Embryonic facial prominence (tissue), 1 donor: ENCODE data around the gene UQCR11.

Source experiments
- DNase-seq: peaks from one replicate; pipeline ENCODE4 v3.0.0-alpha.2; 2016; ENCODE audit errors: extremely low spot score

UQCR11 gene

DNA sequence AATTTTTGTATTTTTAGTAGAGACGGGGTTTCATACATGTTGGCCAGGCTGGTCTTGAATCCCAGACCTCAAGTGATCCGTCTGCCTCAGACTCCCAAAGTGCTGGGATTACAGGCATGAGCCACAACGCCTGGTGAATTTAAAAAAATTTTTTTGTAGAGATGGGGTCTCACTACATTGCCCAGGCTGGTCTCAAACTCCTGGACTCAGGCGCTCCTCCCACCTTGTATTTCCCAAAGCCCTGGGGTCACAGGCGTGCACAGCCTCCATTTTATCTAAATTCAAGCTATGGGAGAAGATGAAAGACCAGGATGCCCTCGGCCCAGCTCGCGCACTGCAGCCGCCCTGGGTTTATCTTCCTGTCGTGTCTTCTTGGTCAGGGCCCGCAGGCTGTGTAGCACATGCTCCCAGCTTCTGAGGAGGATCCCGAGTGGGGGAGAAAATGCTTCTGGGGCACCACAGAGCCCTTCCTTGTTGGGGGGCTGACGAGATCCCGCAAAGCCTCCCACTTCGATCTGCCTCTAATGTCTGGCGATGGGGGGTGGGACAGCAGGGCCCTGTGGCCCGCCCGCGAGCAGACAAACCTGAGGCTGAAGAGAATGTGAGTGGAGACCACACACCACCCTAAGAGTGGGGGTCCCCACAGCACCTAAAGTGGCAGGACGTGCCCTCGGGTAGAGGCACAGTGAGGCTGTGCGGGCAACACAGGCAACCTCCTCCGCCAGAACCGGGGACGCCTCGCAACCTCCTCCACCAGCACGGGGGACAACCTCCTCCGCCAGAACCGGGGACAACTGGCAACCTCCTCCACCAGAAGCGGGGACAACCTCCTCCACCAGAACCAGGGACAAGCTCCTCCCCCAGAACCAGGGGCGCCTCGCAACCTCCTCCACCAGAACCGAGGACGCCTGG, 31.3 kb upstream of the UQCR11 start:
- DNase-seq = no peak

GRCh38 chr19:1634938-1635243, 29.6 kb upstream of the UQCR11 start:
- no peak for DNase-seq

DNA sequence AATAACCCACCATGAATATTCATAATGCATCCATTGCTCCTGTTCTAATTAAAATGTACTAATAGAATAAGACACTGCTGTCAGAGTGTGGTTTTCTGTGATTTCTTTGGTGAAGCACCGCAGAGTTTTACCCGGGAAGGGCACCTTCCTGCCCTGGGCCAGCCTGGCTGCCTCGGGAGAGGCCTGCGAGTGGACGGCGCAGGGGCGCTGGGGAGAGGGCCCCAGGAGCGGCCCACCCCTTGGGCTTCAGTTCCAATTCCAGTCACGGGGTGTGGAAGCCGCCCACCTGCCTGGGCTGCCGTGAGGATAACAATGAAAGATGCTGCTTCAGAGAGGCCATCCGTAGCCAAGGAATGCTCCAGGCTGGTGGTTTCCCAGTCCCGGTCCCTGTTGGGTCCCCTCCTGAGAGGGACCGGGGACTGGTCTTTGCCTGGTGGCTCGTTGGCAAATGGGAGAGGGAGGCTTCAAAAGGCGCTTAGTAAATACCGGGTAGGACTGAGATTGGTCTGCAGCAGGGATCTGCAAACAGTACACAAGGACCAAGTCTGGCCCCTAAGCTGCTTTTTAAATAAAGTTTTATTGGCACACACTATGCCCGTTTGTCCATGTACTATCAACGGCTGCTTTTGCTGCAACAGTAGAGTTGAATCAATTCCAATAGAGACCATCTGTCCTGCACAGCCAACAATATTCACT, 29.1 kb upstream of the UQCR11 start:
- DNase-seq = no peak

DNA sequence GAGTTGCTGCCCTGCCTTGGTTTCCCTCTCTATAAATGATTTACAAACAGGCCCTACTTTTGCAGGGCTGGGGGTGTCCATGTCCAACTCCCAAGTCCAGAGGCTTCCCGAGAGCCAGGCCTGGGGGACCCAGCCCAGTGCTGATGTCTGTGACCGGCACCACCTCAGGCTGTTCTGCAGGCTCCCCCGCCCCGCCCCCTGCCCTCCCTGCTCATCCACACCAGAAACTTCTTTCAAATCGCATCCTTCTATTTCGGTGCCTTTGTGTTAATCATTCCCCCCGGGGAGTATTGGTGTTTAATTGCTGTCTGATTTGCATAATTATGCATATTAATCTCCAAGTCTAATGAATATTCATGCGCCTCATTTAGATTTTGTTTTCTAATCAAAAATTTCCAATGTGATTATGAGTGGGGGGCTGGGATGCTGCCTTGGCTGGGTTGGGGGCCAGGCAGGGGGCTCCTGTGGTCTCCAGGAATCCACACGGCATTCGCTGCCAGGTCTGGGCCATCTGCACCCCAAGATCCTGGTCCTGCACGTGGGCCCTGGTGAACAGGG, 28.1 kb upstream of the UQCR11 start:
- DNase-seq = no peak

DNA sequence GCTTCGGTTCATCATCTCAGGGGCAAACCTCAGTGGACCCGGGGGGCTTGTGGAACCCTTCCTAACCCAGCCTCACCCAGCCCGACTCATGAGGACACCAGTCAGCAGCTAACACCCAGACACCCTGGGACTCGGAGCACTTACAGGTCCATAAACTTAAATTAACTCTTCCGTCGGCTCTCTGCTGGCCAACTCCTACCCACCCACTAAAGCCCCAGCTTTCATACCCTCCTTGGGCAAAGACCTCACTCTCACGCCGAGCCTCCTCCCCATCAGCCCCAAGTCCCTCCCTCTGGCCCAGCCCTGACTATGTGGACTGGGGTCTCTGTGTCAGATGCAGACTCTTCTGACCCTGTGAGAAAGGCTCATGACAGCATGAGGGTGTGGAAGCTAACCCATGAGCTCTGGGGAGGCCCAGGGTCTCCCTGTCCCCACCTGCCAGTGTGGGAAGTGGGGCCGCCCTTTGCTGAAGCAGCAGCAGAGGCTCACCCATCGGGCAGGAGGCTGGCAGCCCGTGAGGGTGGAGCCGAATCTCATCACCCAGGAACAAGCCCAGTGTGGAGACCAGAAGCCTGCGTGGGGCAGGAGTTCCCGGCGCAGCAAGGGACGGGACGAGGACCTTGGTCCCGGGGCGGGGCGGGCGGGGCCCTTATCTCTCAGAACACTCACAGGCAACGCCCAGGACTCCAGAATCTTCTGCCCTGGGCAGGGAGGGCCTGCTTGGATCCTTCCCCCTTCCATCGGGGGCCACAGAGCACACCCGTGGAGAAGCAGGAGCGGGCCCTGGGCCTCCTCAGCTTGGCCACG, 27.4 kb upstream of the UQCR11 start:
- DNase-seq = no peak

GRCh38 chr19:1631557-1632100, 26.4 kb upstream of the UQCR11 start:
- no peak for DNase-seq

DNA sequence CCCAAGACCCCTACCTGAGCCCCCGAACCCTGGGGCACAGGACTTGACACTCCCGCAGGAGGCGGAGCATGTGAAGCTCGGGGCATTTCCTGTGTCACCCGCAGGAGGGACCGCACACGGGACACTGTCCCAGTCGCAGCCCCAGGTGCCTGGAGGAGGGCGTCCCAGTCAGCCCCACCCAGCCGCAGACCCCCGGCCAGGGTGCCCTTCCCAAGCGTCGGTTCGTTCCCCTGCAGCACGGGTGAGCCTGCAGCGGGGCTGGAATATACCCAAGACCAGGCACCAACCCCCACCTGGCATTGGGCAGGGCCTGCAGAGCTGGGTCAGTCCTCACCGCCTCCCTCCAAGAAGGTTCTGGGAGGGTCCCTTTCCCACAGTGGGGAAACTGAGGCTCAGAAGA, 25.5 kb upstream of the UQCR11 start:
- no peak for DNase-seq

GRCh38 chr19:1630012-1630411, 24.8 kb upstream of the UQCR11 start:
- no peak for DNase-seq

DNA sequence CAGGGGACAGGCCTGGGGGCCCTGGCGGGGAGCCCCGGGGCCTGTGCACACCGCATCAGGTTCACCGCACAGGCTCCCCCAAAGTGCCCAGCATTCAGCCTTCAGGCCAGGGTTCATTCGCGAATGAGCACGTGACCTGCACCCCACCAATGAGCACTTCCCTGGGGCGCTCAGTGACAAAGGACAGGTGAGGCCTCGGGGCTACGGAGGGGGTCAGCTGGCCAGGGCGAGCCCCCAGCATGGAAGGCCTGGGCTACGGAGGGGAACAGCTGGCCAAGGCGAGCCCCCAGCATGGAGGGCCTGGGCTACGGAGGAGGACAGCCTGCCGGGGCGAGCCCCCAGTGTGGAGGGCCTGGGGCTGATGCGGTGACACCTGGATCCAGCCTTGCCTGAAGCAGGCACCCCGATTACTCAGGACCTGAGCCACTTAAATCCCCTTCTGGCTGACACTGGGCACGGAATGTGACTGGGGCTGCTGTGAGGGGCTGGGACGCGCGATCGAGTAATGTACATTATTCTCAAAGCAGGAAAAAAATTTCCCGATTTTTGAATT, 24.1 kb upstream of the UQCR11 start:
- no peak for DNase-seq

- no peak for DNase-seq
Observed at GRCh38 chr19:1627194-1627593, 21.9 kb upstream of the UQCR11 start.

DNA sequence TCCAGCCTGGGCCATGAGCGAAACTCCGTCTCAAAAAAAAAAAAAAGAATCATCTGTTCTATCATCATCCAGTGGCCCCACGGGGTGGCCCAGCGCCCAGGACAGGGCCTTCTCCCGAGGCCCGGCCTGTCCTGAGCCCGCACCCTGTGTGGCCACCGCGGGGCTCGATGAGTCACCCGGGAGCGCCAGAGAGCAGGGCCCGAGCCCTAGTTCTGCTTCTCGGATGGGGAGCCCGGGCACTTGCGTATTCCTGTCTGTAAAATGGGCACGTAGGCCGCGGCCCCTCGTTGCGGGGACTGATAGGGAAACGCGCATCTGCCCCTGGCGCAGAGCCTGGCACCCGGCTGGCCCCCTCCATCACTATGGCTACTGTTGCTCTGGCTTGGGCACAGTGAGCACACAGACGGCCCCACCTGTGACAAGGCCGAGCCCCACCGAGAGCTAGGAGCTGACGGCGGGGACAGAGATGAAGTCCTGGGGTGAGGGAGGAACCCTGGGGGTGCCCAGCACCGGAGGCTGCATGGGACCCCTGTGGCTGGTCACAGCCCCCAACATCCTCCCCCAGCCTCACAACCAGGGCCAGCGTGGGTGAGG, 21.3 kb upstream of the UQCR11 start:
- DNase-seq = no peak

DNA sequence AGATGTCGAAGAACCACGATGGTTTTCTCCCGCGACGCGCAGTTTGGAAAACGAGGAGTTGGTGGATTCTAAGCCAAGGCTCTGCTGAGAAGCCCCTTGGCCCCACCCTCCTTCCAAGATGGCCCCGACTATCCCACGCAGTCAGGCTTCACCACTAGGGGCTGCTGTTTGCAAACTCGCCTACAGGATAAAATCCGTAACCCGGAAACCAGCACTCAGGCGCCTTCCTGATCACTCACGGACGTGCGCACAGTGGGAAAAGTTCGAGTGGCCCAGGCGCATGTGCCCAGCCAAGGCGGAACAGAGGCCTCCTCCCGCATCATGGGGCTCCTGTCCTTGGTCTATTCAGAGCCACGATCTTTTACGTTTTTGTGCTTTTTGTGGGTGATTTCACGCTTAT, 19.2 kb upstream of the UQCR11 start:
- no peak for DNase-seq

- no peak for DNase-seq
Observed at GRCh38 chr19:1622541-1622940, 17.3 kb upstream of the UQCR11 start.

- DNase-seq = no peak
Observed at GRCh38 chr19:1622007-1622406, 16.7 kb upstream of the UQCR11 start.

- DNase-seq = no peak
Observed at GRCh38 chr19:1621574-1621973, 16.3 kb upstream of the UQCR11 start.

GRCh38 chr19:1621021-1621420, 15.8 kb upstream of the UQCR11 start:
- DNase-seq = no peak

GRCh38 chr19:1620502-1620901, 15.2 kb upstream of the UQCR11 start:
- no peak for DNase-seq

GRCh38 chr19:1619703-1620102, 14.4 kb upstream of the UQCR11 start:
- no peak for DNase-seq

DNA sequence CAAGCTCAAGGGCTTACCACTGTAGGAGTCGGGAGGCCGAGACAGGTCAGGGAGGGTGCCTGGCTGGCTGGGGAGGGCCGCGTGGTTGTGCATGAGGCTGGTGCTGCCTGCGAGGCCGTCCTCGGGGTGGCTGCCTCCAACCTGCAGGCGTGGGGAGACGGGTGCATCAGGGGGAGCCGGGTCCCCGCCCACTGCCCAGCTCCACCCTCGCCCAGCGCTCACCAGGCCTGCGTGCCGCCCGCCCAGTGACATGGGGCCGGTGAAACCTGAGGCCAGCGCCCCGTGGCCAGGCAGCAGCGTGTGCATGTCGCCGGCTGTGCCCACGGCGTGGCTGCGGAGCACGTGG, 13.8 kb upstream of the UQCR11 start:
- no peak for DNase-seq

GRCh38 chr19:1618157-1619093, 13.2 kb upstream of the UQCR11 start:
- no peak for DNase-seq
